ENCODE results near the gene AP2B1. TPM values are rescaled to one million over a fixed set of nuclear protein-coding genes. Genes with fewer than 3 reads are reported as not detected.

Gene AP2B1
- polyA plus RNA-seq, 1 donor (not counting 4 experiments of a cell fraction or from before 2014, with no cell fraction given): 189 TPM

- TF ChIP-seq CTCF (optimal IDR thresholded peaks at IDR 0.05 in 1 of 3, IDR thresholded peaks at IDR 0.05 in 1 of 3, conservative IDR thresholded peaks at IDR 0.05 in 1 of 3; ENCODE audit: extremely low read depth in 1 of 3, insufficient read depth in 2 of 3, low read length in 3 of 3) (no peak), EZH2 (IDR thresholded peaks at IDR 0.05; ENCODE audit: low read length) (no peak)
- FAIRE-seq: no peak
- Histone ChIP-seq H3K27me3 (ENCODE audit: control insufficient read depth, extremely low read depth, insufficient read depth, low read length) (no peaks in the 10 kb centered on the region), H4K20me1 (ENCODE audit: control insufficient read depth, extremely low read depth, insufficient read depth, low read length) (peaks cover 2% of the 10 kb centered on the region), H3K9me1 (ENCODE audit: control insufficient read depth, extremely low read depth, insufficient read depth, low read length) (no peaks in the 10 kb centered on the region), H3K9ac (ENCODE audit: control insufficient read depth, extremely low read depth, insufficient read depth, low read length) (no peak overlapping the region), H3K4me1 (ENCODE audit: control insufficient read depth, extremely low read depth, insufficient read depth, low read length) (peaks cover 7% of the 10 kb centered on the region), H3K79me2 (ENCODE audit: control insufficient read depth, insufficient read depth, low read length) (peaks cover 11% of the 10 kb centered on the region), H3K4me3 (ENCODE audit: control insufficient read depth in 2 of 3, extremely low read depth in 1 of 3, insufficient read depth in 2 of 3, low read depth in 1 of 3, low read length in 3 of 3) (no peak overlapping the region), H2AFZ (ENCODE audit: control insufficient read depth, low read length) (no peak overlapping the region), H3K36me3 (ENCODE audit: control insufficient read depth in 2 of 2, extremely low read depth in 1 of 2, insufficient read depth in 2 of 2, low read length in 2 of 2) (no peaks in the 10 kb centered on the region), H3K27ac (ENCODE audit: control insufficient read depth, insufficient read depth, low read length) (no peak overlapping the region), H3K4me2 (ENCODE audit: control insufficient read depth, extremely low read depth, insufficient read depth, low read depth, low read length) (no peak overlapping the region), H3K9me3 (ENCODE audit: control insufficient read depth, low read depth, low read length) (no peaks in the 10 kb centered on the region)
- dilution Hi-C loops (cut with MboI; ENCODE audit: extremely low pct_ligation_motif_present, low sequenced_read_pairs): no loop called here
- no peak for DNase-seq (ENCODE audit: low read depth, low spot score)
Observed at GRCh38 chr17:35584061-35584460, 3.1 kb upstream of the AP2B1 start.

DNA sequence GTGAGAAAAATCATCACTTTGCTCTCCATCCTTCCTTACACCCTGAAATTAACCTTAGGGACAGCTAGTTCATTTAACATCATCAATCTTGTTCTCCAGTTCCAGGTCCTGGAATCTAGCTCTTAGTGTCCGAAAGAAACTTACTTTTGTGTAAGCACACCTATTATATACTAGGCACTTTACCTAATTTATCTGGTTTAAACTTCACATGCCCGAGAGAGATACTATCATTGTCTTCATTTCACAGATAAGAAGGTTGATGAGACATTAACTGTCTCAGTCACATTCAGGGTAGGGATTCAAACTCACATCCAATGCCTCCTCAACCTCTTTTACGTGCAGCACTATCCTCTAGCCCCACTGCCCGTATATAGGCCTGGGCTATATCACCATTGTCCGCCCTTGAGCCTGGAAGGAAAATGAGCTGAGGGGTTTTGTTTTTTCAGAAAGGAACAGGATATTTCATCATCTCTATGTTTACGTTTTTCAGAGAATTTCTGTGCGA lies 501 bp upstream of the AP2B1 start:
- H3K9me3 ChIP-seq (ENCODE audit: control insufficient read depth, low read depth, low read length): no peaks in the 10 kb centered on the region
- dilution Hi-C loops (cut with MboI; ENCODE audit: extremely low pct_ligation_motif_present, low sequenced_read_pairs): no loop called here
- no peaks in the 10 kb centered on the region for H3K9me1 ChIP-seq (ENCODE audit: control insufficient read depth, extremely low read depth, insufficient read depth, low read length)
- TF ChIP-seq CTCF (optimal IDR thresholded peaks at IDR 0.05 in 1 of 3, IDR thresholded peaks at IDR 0.05 in 1 of 3, conservative IDR thresholded peaks at IDR 0.05 in 1 of 3; ENCODE audit: extremely low read depth in 1 of 3, insufficient read depth in 2 of 3, low read length in 3 of 3) (no peak), EZH2 (IDR thresholded peaks at IDR 0.05; ENCODE audit: low read length) (no peak)
- H4K20me1 ChIP-seq (ENCODE audit: control insufficient read depth, extremely low read depth, insufficient read depth, low read length): peaks cover 7% of the 10 kb centered on the region
- no peak for DNase-seq (ENCODE audit: low read depth, low spot score)
- H3K79me2 ChIP-seq (ENCODE audit: control insufficient read depth, insufficient read depth, low read length): peaks cover 34% of the 10 kb centered on the region
- H3K4me2 ChIP-seq (ENCODE audit: control insufficient read depth, extremely low read depth, insufficient read depth, low read depth, low read length): peak overlapping the region; percentile 65
- no peaks in the 10 kb centered on the region for H3K36me3 ChIP-seq (ENCODE audit: control insufficient read depth in 2 of 2, extremely low read depth in 1 of 2, insufficient read depth in 2 of 2, low read length in 2 of 2)
- H3K4me3 ChIP-seq (ENCODE audit: control insufficient read depth in 2 of 3, extremely low read depth in 1 of 3, insufficient read depth in 2 of 3, low read depth in 1 of 3, low read length in 3 of 3): peak overlapping the region; percentile 75 to 96 (median 85)
- peak overlapping the region; percentile 98 for H3K27ac ChIP-seq (ENCODE audit: control insufficient read depth, insufficient read depth, low read length)
- no peaks in the 10 kb centered on the region for H3K27me3 ChIP-seq (ENCODE audit: control insufficient read depth, extremely low read depth, insufficient read depth, low read length)
- peaks cover 15% of the 10 kb centered on the region for H3K4me1 ChIP-seq (ENCODE audit: control insufficient read depth, extremely low read depth, insufficient read depth, low read length)
- peak; percentile 36 for FAIRE-seq
- peak overlapping the region; percentile 99 for H3K9ac ChIP-seq (ENCODE audit: control insufficient read depth, extremely low read depth, insufficient read depth, low read length)
- H2AFZ ChIP-seq (ENCODE audit: control insufficient read depth, low read length): peak overlapping the region; percentile 27
